Posterior vena cava (tissue), 2 donors: ENCODE measurements around the gene SMYD4. TPM values are rescaled to one million over a fixed set of nuclear protein-coding genes. Genes with fewer than 3 reads are reported as not detected.
A peak's percentile ranks its signal among the peaks of the same experiment; 100 is the strongest.
"Not testable (repeated sequence)": the region's sequence is repeated elsewhere in the genome, so short reads cannot be mapped to it uniquely, and the experiment has no call there.

Experiments used
- DNase-seq: peaks from one replicate; pipeline ENCODE4 v3.0.0-alpha.2; 2020; ENCODE audit warnings: low spot score
- intact Hi-C, 2 donors: fragments of 100-400 bp; cut with DNase I; formaldehyde crosslinking; loops; one replicate each; pipeline versions ENCODE4 v1.14.1 to v1.14.2; 2022 to 2023
- total RNA-seq, 2 donors: library from RNA; stranded (reverse); fragmentation: NEBNext Ultra II Directional; extraction: Animal tissue kit (Norgen Biotek cat#: 25700); gene quantifications; one replicate each; pipeline ENCODE4 v1.2.1, GENCODE V29; 2021
- donor health status: DM: yes; HTN: yes; CAD: no.
- donor health status: DM: yes; HTN: yes; CAD: no.

SMYD4 gene
- total RNA-seq, 2 donors from 2014 or later = 16.8 to 19.7 TPM

DNA sequence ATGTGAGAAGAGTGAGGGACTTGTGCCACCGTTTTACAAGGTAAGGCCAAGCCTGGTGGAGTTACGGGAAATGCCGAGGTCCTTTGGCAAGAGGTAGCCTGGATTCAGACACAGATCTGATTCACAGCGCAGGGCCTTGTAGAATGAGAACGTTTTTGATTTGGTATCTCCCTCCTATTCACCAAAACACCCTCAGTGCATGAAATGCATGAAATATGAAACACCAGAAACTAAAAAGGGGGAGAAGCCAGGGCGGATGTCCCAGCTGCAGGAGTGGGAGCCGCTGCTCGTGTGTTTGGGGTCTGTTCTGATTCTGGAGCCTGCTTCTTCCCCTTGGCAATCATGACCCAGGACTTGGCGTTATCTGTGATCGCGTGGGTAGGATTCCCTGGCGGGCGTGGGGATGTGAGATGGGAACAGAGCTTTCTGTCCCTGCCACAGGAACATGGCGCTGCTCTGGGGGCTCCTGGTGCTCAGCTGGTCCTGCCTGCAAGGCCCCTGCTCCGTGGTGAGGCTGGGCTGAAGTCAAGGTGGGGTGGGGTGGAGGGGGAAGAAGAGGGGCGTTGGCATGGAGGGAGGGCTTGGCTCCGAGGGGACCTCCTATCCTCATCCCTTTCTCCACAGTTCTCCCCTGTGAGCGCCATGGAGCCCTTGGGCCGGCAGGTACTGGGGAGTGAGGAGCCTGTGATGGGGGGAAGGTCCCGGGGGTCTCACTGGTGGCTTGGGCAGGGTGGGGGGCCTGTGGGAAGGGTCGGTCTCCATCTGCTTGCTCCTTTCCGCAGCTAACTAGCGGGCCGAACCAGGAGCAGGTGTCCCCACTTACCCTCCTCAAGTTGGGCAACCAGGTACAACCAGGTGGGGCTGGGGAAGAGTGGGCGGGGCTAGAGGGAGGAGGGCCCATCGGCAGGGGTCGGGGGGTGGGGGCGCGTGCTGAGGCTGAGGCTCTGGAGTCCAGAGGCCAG lies 84.9 kb downstream of the SMYD4 start:
- intact Hi-C loops = no loop called here
- DNase-seq = peak; percentile 76

DNA sequence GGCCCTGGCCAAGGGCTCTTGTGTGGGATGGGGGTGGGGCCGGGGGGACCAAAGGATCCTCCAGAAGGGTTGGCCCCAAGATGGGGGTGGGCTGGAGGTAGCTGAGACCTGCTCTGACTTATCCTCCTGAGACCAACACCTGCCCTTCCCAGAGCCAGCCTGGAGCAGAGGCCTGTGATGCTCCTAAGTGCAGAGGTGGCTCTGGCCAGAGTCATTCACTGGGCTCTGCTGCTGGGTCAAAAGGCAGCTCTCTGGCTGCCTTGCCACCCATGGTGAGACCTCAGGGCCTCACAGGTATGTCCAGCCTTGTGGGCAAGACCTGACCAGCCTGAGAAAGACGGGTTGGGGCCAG lies 86.6 kb downstream of the SMYD4 start:
- intact Hi-C loops = no loop called here
- DNase-seq = no peak

DNA sequence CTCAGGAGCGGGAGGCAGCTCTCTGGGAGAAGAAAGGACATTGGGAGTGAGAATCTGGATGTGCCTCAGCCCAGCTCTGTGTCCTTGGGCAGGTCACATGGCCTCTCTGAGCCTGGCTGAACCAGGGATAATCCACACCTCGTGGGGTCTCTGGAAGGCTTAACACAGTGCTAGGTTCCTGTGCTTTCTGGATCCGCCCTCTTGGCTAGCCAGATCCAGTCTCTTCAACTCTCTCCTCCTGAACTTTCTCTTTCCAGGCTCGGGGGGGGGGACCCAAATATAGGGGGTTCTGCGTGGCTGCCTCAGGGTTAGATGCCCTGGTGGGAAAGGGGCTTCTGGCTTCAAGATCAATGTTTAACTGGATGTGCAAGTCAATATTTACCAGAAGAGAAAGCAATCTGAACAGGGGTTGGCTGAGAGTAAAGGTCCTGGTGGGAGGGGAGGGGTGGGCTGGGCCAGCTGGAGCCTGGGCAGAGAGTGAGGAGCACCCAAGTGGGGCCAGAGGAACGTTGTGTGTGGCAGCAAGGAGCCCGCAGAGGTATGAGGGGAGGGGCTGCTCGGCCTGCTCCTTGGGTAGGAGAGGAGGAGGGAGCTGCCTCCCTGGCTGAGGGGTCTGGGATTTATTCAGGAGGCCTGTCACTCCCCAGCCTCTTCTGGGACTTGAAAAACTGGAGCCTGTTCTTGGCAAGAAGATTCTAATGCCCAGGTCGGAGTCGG lies 87.2 kb downstream of the SMYD4 start, which contains the start of gene SERPINF2:
SERPINF2 (plus strand) TSS at position 501 of the 717 bp plus-strand sequence. CDS start 2,125 bp downstream, outside the sequence.
- intact Hi-C loops = no loop called here

GRCh38 chr17:1741899-1742298 lies 87.8 kb downstream of the SMYD4 start:
- intact Hi-C loops, DNase-seq: not testable (repeated sequence)

More for the DNA sequence above, 87.2 kb downstream of the SMYD4 start, which contains the start of gene SERPINF2:
- DNase-seq = no peak

DNA sequence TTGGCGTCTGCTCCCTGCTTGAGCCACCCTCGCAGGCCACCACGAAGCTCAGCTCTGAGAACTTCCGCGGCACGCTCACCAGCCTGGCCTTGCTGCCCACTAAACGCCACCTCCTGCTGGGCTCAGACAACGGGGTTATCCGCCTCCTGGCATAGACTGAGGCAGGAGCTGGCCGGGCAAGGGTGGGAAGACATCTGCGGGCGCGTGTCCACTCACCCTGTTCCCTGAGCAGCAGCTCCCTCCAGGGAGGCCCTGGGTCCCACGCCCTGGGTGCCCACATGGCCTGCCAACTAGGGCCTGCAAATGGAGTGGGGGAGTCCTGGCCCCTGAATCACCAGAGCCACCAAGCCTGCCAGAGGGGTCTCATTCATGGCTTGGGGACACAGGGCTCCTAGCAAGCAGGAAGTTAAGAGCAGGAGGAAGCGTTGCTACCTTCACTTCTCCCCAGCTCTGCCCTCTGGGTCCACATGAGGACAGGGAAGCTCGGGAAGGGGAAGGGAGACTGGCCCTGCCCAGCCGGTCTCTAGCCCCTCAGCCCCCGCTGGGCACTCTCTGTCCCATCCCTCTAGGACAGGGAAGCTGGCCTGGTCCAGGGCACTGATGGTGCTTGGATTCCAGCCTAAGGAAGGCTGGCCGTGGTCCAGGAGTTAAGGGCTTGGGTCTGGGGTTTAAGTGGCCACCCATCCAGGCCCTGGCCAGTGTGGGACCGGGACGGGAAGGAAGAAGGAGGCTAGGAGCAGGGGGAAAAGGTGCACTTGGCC lies 92.0 kb downstream of the SMYD4 start:
- no peak for DNase-seq
- intact Hi-C loops = no loop called here

- DNase-seq = no peak
- intact Hi-C loops = no loop called here
These were observed 93.1 kb downstream of the SMYD4 start for GRCh38 chr17:1736348-1737281.

GRCh38 chr17:1735834-1736347 lies 93.8 kb downstream of the SMYD4 start:
- intact Hi-C loops = no loop called here
- DNase-seq = no peak

DNA sequence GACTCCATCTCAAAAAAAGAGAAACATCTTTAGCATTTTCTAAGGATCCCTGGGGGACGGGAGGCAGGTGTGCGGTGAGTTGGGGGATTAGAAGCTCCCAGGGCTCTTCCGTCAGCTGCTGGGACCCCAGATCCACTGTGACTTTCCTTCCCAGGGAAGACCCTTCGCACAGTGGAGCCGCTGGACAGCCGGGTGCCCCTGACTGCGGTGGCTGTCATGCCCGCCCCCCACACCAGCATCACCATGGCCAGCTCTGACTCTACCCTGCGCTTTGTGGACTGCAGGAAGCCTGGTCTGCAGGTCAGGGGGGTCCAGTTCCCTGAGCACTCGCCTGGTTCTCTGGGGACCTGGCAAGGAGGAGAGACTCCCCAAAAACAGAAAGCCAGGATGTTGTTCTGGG lies 94.3 kb downstream of the SMYD4 start:
- DNase-seq = no peak
- intact Hi-C loops = no loop called here

- intact Hi-C loops = no loop called here
- no peak for DNase-seq
These were observed 95.9 kb downstream of the SMYD4 start for GRCh38 chr17:1733759-1734158.

- intact Hi-C loops = no loop called here
These were observed 96.8 kb downstream of the SMYD4 start for GRCh38 chr17:1732833-1733321.

DNA sequence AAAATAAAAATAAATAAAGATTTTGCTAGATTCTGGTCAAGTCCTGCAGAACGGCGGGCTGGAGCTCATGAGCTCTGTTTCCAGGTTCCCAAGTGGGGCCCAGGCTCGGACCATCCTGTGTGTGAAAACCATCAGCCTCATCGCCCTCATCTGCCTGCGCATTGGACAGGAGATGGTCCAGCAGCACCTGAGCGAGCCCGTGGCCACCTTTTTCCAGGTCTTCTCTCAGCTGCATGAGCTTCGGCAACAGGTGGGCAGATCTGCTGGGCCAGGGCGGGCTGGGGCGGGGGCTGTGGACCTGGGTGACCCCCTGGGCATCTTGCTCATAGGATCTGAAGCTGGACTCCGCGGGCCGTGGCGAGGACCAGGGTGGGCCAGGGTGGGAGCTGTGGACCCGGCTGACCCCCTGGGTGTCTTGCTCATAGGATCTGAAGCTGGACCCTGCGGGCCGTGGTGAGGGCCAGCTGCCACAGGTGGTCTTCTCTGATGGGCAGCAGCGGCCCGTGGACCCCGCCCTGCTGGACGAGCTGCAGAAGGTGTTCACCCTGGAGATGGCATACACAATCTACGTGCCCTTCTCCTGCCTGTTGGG lies 97.4 kb downstream of the SMYD4 start:
- intact Hi-C loops = no loop called here
- DNase-seq = no peak

More at GRCh38 chr17:1732833-1733321, 96.8 kb downstream of the SMYD4 start:
- no peak for DNase-seq

- intact Hi-C loops = no loop called here
These were observed 98.6 kb downstream of the SMYD4 start for GRCh38 chr17:1731194-1731506.

DNA sequence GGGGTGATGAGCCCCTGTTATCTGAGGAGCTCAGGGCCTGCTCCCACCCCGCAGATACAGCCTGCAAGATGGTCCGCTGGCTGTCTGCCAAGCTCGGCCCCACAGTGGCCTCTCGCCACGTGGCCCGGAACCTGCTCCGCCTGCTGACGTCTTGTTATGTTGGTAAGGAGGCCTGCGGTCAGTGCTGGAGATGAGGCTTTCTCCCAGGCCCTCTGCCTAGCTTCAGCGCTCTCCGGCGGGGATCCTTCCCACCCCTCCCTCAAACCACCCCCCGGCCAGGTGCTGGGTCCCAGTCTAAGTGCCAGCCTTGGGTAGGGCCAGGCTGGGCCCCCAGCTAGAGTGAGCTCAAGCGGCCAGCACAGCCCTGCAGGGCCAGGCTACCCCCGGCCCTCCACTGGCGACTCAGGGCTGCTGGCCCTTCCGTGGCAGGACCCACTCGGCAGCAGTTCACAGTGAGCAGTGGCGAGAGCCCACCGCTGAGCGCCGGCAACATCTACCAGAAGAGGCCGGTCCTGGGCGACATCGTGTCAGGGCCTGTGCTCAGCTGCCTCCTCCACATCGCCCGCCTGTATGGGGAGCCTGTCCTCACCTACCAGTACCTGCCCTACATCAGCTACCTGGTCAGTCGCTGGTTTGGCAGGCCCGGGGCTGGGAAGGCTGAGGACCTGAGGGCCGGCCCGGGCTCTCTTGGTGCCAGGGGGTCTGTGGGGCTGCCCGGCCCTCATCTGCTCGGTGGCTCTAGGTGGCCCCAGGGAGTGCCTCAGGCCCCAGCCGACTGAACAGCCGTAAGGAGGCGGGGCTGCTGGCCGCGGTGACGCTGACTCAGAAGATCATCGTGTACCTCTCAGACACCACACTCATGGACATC lies 99.1 kb downstream of the SMYD4 start:
- peak; percentile 96 for DNase-seq
- intact Hi-C loops = no loop called here

More at GRCh38 chr17:1731194-1731506, 98.6 kb downstream of the SMYD4 start:
- DNase-seq = peak; percentile 83

DNA sequence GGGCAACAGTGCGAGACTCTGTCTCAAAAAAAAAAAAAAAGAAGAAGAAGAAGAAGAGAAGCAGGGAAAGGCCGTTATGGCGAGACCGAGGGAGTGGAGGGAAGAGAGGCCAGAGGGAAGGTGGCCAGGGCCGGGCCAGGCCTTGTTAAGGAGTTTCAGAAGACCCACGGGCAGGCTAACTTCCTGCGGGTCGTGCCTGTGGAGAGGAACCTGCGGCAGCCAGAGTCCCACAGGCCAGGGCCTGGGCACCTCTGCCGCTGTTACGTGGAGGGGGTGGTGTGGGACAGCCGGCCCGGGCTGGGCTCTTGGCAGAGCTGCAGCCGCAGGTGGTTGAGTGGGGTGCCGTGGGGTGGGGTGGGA lies 99.8 kb downstream of the SMYD4 start:
- DNase-seq = peak; percentile 76
- intact Hi-C loops = loop anchor here (5.0 to 10.0 kb wide), 2 partner anchors 52 to 135 kb away; no protein-coding TSS in a partner anchor
